GM08714 (cell line): ENCODE data around the gene KRT9.

Source experiments
- H3K4me3 ChIP-seq: fragments of 200-500 bp; sonication (Bioruptor generic); 2 replicates; pipeline ENCODE4 v1.5.1; 2014; ENCODE audit warnings: mild to moderate bottlenecking, low read length, inconsistent platforms
- ZNF274 ChIP-seq: IDR thresholded peaks from 2 replicates; pipeline ENCODE4 v1.6.1; 2012; ENCODE audit warnings: mild to moderate bottlenecking, low read depth, low read length

KRT9 gene

DNA sequence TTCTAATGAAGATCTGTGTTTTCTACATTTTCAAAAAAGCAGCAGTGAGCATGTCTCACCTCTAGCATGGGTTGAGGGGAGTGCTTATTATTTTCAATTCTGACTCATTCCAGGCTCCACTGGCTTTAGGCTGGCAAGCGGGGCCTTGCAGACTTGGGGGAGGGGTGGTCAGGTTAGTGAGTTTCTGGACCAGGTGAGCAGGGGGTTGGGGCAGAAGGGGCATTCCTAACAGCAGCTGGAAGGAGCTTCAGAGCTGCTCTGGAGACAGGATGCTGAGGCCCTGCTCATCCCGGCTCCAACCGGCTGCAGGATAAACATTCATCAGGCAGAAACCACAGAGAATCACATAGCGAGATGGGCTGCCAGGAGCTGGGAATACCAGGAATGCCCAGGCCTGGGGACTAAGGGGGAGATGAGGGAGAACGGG lies 33.3 kb downstream of the KRT9 start:
- no peak overlapping the region for H3K4me3 ChIP-seq
- no peak for TF ChIP-seq ZNF274

DNA sequence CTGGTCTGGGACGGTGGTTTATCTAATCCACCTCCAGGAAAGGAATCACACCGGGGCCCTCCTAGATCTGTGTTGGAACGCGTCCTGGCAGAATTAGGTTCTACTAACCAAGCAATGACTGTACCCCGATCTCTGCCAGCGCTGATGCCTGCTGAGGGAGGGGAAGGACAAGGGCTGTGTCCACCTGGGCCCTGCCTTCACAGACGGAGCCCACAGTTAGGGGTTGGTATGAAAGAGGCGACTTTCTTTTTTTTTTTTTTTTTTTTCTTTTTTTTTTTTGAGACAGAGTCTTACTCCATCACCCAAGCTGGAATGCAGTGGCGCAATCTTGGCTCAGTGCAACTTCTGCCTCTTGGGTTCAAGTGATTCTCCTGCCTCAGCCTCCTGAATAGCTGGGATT lies 33.9 kb downstream of the KRT9 start:
- no peak for TF ChIP-seq ZNF274

DNA sequence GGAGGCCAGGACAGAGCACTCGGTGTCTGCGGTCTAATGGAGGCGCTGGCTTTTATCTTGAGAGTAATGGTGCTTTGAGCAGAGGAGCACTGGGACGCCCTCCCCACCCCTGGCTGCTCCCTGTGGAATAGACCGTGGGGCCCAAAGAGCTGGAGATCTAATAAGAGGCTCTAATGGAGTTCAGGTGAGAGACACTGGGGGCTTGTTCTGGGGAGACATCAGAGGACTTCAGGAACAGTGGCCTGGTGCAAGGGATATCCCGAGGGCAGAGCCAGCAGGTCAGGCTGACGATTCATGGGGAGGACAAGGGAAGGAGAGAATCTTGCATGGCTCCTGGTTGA lies 34.3 kb downstream of the KRT9 start:
- TF ChIP-seq ZNF274 = no peak

More for the DNA sequence above, 33.9 kb downstream of the KRT9 start:
- no peak overlapping the region for H3K4me3 ChIP-seq

DNA sequence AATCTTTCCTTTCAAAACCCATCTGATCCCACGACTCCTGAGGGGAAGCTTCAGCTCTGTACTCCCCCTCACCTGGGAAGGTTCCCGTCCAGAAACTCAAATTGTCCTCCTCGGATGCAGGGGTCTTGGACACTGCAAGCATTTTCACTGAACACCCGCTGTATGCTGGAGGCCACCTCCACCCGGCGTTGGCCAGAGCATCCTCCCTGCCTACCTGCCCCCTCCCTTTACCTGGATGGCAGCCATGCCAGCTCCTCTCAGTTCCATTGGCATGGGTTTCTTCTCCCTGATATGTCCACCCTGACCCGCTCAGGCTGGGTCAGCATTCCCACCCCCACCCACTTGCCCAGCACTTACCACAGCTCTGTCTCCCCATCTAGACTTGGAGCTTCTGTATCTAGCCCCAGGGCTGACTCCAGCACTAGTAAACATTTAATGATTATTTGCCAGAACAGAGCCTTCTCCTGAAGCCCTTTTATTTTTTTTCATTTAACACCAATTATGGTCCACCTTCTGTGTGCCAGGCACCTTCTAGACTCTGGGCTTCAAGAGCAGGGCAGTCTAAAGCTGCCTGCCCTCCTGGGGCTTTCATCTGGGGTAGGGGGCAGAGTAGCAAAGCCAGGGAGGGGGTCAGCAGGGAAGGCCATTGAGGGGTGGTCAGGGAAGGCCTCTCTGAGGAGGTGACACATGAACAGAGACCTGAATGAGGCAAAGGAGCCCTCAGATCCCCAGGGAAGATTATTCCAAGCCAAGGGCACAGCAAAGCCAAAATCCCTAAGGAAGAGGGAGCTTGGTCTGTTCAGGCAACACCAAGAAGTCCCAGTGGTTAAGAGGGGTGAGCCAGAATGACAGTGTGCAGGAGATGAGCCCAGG lies 34.9 kb downstream of the KRT9 start:
- no peak overlapping the region for H3K4me3 ChIP-seq
- no peak for TF ChIP-seq ZNF274

More for the DNA sequence above, 34.3 kb downstream of the KRT9 start:
- H3K4me3 ChIP-seq = no peak overlapping the region

DNA sequence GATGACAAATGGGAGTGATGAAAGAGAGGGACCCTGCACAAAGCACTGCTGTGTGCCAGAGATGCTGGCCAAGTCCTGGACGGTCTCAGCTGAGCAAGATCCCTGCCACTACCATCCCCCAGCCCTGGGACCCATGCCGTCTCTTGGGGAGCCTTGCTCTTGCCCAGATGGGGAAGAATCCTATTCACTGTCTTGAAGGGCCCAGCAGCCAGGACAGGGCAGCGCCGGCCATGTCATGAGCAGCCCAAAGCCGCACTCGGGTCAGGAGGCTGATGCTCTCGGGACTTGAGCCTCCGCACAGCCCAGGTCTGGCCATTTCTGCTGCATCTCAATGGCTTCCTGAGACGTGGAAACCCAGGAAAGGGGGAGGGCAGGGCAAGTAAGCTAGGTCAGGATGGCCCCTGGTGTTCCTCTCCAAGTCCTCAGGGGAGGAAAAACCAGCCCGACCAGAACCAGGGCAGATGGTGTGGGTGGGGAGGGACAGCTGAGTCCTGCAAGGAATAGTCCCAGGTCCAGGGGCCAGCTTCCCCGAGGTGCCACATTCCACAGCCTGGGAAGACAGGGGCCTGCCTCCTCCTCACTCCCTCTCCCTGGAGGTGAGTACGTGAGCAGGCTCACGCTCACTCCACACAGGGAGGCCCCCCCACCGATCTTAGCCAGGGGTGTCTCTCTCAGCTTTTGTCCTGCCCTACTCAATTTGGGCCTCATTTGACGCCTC lies 35.9 kb downstream of the KRT9 start:
- no peak for TF ChIP-seq ZNF274
- H3K4me3 ChIP-seq = no peak overlapping the region

DNA sequence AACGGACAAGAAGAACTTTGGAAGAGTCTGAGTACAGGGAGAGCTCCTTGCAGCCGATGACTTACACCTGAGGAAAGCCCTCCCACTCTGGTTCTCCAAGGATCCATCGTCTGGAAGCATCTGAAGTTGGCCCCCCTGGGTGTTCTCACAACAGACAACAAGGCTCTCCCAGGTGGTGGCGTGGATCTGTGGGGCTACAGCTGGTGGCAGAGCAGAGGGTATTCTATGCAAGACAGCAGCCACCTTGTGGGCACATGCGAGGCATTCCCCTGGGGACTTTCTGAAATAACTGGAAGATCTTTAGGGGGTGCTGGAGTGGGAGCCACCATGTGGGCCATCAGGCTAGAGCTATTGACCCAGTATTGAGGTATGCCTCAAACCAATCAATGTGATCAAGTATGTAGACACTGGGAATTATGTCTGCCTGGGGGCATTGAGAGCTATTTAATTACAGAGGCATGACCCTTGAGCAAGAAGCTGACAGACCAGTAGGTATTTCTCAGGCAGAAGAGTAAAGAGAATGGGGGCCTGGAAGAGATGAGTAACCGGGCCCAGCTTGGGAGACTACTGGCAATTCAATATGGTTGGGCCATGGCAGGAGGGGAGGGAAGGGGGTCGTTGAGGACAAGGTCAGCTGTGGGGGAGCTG lies 36.8 kb downstream of the KRT9 start:
- no peak overlapping the region for H3K4me3 ChIP-seq
- no peak for TF ChIP-seq ZNF274

DNA sequence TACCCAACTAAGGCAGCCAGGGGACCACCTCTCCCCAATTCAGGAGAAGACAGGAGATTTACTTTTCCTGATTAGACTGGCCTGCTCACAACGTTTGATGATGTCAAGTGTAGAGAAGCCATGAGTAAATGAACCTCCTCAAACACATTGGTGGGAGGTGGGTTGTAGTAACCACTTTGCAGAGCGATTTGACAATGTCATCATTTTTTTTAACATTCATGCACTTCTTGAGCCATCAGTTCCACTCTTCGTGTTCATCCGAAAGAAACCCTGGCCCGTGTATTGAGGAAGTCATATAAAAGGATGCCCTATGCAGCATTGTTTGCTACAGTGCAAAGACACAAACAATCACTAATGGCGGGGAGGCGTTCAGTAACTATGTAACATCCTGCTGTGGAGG lies 38.2 kb downstream of the KRT9 start:
- TF ChIP-seq ZNF274 = no peak

DNA sequence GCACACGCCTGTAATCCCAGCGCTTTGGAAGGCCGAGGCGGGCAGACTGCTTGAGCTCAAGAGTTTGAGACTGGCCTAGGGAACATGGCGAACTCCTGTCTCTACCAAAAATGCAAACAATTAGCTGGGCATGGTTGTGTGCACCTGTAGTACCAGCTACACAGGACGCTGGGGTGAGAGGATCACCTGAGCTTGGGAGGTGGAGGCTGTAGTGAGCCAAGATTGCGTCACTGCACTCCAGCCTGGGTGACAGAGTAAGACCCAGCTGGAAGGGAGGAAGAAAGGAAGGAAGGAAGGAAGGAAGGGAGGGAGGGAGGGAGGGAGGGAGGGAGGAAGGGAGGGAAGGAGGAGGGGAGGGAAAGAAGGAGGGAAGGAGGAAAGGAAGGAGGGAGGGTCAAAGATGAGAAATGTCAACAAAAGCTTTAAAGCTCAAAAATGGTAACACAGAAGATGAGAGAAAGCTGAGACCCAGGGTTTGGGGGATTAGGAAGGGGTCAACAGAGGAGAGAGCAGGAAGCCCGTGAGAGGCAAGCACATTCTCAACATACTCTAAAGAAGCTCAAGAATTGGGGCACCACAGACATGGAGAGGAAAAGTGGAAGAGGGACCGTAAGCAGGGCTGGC lies 38.8 kb downstream of the KRT9 start:
- no peak overlapping the region for H3K4me3 ChIP-seq
- TF ChIP-seq ZNF274 = no peak

More for the DNA sequence above, 38.2 kb downstream of the KRT9 start:
- H3K4me3 ChIP-seq = no peak overlapping the region

DNA sequence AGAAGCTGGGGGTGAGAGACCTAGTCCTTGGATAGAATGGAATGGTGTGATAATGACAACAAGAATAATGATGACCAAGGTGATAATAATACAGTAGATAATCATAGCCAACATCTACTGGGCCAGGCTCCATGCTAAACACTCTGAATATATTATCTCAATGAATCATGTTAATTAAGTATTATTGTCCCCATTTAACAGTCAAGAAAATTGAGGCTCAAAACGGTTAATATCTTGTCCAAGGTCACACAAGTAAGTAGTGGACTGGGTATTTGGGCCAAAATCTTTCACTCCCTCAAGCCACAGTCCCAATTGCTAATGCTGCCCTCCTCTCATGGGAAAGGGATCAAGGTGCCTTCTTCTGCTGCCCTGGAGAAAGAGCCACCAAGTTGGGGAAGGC lies 39.9 kb downstream of the KRT9 start:
- TF ChIP-seq ZNF274 = no peak

DNA sequence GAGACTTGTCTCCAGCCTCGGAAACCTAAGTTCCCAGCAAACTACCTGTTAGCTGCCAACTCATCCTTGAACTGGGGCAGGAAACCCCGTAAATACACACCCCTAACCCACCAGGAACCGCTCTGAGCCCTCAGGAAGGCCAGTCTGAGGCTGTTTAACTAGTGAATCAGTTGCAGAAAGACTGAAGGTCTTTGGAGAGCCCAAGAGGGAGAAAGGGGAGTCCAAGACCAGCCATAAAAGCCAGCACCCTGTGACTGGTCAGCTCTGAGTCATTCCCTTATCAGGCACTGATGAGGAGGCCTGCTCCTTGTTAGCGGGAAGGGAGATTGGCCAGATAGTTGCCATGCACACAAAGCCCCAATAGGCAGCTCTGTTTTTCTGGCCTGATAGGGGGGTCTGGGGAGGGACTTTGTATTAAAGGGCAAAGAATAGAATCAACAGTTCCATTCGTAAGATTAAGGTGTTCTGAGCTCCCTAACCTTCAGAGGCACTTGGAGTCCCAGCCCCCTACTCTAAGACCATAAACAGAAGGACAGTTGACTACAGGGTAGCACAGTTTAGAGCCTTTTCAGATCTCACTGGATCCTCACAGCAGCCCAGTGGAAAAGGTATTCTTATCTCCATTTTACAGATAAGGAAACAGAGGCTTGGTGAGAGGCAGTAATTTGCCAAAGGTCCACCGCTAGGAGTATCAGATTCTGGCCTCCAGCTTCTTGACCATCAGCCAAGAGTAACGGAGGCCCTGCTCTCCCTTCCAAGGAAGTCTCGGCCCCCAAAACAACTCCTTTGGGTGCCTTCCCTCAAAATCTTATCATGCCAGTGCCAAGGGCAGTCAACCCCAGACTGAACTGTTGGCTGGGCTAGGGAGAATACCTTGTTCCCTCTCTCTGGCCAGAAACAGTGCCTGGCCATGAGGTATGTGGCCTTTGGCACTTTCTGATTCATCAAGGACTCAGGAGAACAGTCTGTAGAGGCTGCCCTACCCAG lies 41.5 kb downstream of the KRT9 start:
- H3K4me3 ChIP-seq = no peak overlapping the region
- no peak for TF ChIP-seq ZNF274

More for the DNA sequence above, 39.9 kb downstream of the KRT9 start:
- no peak overlapping the region for H3K4me3 ChIP-seq

DNA sequence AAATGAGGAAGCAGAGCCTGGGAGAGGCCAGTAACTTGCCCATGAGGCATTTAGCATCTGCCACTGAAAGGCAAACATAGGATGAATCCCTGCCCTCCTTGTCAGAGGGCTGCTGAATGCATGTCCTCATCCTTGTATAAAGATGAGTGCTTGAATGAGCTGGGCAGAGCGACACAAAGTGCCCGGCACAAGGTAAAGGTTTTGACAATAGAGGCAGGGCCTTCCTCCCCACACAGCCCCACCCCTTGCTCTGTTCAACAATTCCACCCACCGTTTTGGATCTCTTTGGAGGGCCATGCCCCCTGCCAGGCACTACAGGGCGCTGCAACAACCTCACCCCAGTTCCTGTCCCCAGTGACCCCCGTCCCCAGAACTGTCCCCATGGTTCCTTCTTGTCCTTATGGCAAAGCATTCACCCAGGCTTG lies 42.4 kb downstream of the KRT9 start:
- H3K4me3 ChIP-seq = no peak overlapping the region
- TF ChIP-seq ZNF274 = no peak

DNA sequence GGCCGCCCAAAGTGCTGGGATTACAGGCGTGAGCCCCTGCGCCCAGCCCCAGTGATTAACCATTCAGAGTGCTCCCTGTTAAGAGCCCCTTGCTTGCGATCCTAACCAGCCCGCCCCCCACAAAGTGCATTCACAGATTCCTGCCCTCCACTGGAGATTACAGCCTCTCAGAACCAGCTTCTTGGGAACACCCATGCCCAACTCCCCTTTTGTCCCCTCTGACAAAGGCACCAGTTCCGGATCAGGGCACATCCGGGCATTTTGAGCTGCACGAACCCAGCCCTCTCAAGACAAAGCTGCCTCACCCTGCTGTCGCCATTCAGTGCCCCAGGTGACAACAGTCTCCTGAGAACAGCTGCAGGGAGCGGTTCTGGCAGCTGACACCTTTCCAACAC lies 42.9 kb downstream of the KRT9 start:
- no peak for TF ChIP-seq ZNF274
- no peak overlapping the region for H3K4me3 ChIP-seq
